LHCN-M2 (cell line): ENCODE results near the gene ACOT2. TPM values are rescaled to one million over a fixed set of nuclear protein-coding genes. Genes with fewer than 3 reads are reported as not detected.
"Not testable (repeated sequence)": the region's sequence is repeated elsewhere in the genome, so short reads cannot be mapped to it uniquely, and the experiment has no call there.

Source experiments
- DNase-seq: peaks from one replicate; pipeline ENCODE4 v3.0.0-alpha.2; 2012; ENCODE audit warnings: low read depth
- polyA plus RNA-seq: library from polyadenylated mRNA; unstranded; fragments of >200 nt; gene quantifications from one replicate; pipeline ENCODE4 v1.2.1, GENCODE V29; 2012; ENCODE audit warnings: missing spikeins
- total RNA-seq: library from RNA; depleted of rRNA; stranded (reverse); fragments of >200 nt; gene quantifications from 2 replicates; pipeline ENCODE4 v1.2.3, GENCODE V29; 2014; rRNA removed

The ACOT2 gene, protein sequence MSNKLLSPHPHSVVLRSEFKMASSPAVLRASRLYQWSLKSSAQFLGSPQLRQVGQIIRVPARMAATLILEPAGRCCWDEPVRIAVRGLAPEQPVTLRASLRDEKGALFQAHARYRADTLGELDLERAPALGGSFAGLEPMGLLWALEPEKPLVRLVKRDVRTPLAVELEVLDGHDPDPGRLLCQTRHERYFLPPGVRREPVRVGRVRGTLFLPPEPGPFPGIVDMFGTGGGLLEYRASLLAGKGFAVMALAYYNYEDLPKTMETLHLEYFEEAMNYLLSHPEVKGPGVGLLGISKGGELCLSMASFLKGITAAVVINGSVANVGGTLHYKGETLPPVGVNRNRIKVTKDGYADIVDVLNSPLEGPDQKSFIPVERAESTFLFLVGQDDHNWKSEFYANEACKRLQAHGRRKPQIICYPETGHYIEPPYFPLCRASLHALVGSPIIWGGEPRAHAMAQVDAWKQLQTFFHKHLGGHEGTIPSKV
- total RNA-seq, result 53.0 and 54.9 TPM in 2 replicates
- polyA plus RNA-seq, result 39.9 TPM

DNA sequence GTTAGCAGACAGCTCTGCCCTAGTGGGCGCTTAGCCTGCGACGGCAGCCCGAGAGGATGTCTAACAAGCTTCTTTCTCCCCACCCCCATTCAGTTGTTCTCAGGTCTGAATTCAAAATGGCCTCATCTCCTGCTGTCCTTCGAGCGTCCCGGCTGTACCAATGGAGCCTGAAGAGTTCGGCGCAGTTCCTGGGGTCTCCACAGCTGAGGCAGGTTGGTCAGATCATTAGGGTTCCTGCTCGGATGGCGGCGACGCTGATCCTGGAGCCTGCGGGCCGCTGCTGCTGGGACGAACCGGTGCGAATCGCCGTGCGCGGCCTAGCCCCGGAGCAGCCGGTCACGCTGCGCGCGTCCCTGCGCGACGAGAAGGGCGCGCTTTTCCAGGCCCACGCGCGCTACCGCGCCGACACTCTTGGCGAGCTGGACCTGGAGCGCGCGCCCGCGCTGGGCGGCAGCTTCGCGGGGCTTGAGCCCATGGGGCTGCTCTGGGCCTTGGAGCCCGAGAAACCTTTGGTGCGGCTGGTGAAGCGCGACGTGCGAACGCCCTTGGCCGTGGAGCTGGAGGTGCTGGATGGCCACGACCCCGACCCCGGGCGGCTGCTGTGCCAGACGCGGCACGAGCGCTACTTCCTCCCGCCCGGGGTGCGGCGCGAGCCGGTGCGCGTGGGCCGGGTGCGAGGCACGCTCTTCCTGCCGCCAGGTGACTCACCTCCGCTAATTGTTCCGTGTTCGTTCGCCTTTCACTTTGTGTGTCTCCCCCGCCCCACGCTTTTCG, at the start of gene ACOT2:
TSS of gene ACOT2 (plus strand) at position 29 of the 774 bp plus-strand sequence. CDS start at position 57, 28 bp downstream.
- peak; percentile 91 for DNase-seq

- DNase-seq, result no peak
Observed at GRCh38 chr14:73521229-73521628, 47.8 kb upstream of the ACOT2 start.

DNA sequence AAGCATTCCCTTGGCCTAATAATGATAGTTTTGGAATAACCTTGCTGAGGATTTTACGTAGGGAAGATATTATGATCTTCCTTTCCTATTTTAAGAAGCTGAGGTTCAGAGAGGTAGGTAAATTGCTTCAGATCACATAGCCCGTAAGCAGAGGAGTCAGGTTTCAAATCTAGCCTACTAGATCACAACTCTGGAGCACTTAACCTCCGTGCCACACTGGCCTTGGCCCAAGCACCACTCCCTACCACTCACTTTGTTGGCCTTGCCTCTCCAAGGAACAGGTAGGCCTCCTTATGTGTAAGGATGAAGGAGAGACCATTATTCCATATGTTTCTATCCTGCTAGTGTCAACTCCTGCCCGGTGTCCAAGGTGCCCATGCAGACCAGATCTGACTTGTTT, 44.5 kb upstream of the ACOT2 start:
- no peak for DNase-seq

DNA sequence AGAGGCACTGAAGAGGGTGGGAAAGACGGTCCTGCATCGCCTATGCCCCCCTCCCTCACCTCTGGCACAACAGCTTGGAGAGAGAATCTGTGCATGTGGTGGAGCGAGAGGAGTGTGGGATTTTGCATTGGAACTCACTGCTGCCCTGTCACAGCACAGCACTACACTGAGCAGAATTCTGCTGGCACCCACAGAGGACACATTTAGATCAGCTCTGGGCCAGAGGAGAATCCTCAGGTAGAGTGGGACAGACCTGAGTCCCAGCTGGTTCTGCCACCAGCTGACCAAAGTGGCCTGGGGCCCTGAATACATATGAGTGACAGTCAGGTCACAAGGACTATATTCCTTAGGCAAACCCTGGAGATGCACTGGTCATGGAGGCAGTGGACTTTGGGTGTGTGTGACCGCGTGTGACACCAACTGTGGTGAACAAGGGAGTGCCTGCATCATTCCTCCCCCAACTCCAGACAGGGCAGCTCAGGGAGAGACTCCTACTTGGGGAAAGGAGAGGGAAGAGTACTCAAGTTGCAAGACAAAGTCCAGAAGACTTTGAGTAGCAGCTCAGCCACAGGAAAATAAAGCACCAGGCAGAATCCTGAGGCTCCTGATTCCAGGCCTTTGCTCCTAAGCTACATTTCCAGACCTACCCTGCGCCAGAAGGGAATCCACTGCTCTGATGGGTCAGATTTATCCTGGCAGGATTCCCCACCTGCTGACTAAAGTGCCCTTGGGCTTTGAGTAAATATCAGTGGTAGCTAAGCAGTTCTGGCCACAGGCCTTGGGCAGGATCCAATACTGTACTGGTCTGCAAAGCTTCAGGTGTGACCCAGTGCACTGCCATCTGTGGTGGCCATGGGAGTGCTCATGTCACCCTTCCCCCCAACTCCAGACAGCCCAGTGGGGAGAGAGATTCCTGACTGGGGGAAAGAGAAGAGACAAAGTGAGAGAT, 42.7 kb upstream of the ACOT2 start:
- no peak for DNase-seq

- not testable (repeated sequence) for DNase-seq
Observed at GRCh38 chr14:73529356-73529755, 39.7 kb upstream of the ACOT2 start.

DNA sequence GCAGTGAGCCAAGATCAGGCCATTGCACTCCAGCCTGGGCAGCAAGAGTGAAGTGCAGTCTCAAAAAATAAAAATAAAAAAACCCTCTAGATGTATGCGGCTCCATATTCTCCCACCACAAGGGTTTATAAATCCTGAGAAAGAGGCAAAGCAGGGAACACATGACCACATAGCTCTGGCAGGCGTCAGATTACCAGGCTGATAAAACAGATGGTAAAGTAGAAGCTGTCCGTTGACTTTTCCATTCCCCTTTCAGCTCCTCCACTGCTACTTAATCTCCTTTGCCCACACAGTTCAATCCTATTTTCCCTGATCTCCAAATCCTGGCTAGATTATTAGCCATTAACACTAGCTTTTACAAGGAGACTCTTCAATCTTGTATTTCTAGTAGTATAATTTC, 37.0 kb upstream of the ACOT2 start:
- peak; percentile 18 for DNase-seq

- DNase-seq, result peak; percentile 32
Observed at GRCh38 chr14:73537244-73538045, 31.6 kb upstream of the ACOT2 start.

DNA sequence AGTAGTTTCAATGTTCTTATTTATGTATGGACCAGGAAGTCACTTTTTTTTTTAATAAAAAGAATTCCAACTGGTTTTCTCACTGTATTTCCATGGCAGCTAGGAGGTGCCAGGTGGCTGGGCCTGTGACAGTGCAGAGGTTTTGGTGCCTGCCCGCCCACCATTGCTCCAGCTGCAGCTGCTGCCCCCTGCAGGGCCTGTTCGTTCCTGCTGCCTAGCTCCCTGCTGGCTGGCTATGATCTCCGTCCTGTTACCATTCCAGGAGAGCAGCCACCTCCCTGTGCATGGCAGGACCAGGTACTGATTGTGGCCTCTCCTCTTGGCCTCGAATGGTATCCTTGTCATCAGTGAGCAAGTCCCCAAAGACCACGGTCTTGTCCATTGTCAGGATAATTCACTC, 30.0 kb upstream of the ACOT2 start:
- peak; percentile 15 for DNase-seq

GRCh38 chr14:73542961-73543360, 26.1 kb upstream of the ACOT2 start:
- not testable (repeated sequence) for DNase-seq

DNA sequence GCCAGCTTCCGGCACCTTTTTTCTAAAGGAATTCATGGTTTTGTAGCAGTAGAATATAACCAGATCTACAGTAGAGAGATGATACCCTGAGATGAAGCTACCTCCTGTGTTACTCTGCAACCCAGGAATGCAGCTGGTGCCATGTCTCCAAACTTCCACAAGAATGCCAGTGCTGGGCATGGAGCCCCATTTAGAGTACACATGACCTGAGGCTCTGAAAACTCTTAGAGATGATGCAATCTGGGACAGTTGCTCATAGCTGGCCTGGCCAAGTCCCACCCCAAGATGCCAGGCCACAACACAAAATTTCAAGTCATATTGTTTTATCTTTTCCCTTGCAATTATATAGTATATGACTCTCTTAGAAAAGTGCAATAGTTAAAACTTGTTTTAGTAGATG, 23.7 kb upstream of the ACOT2 start:
- DNase-seq, result not testable (repeated sequence)

- not testable (repeated sequence) for DNase-seq
Observed at GRCh38 chr14:73549097-73549496, 19.9 kb upstream of the ACOT2 start.

GRCh38 chr14:73549889-73550524, 19.0 kb upstream of the ACOT2 start:
- DNase-seq, result not testable (repeated sequence)

DNA sequence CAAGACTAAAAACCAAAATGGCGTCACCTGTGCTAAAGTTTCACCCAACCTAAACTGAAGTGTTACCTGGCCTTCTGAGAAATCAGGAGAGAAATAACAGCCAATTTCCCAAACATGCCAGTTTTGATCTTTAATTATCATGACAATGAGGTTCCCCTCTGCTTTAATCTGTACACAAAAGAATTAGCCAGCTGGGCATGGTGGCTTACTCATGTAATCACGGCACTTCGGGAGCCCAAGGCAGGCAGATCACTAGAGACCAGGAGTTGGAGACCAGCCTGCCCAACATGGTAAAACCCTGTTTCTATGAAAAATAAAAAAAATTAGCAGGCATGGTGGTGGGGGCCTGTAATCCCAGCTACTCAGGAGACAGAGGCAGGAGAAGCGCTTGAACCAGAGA, 15.2 kb upstream of the ACOT2 start:
- no peak for DNase-seq

DNA sequence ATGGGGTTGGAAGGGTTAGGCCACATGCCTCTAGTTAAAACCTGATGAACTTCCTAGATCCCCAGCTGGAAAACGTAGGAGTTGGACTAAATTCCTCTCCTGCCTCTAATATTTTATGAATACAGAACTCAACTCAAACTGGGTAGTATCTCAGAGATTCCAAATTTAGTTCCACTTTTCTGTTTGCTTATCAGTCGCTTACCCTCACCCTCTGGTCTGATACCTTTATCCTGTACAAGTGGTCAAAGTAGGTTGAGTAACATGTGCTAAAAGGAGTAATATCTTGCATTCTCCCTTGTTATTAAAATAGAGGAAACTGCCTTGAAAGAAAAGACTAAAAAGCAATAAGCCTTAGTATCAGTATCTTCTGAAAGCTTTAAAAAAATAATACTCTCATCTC, 11.8 kb upstream of the ACOT2 start:
- not testable (repeated sequence) for DNase-seq

GRCh38 chr14:73558238-73558637, 10.8 kb upstream of the ACOT2 start:
- DNase-seq, result not testable (repeated sequence)

GRCh38 chr14:73562256-73562655, 6.8 kb upstream of the ACOT2 start:
- DNase-seq, result not testable (repeated sequence)

- not testable (repeated sequence) for DNase-seq
Observed at GRCh38 chr14:73562696-73563095, 6.3 kb upstream of the ACOT2 start.

- not testable (repeated sequence) for DNase-seq
Observed at GRCh38 chr14:73566431-73566830, 2.6 kb upstream of the ACOT2 start.

- DNase-seq, result not testable (repeated sequence)
Observed at GRCh38 chr14:73566935-73567334, 2.1 kb upstream of the ACOT2 start.

DNA sequence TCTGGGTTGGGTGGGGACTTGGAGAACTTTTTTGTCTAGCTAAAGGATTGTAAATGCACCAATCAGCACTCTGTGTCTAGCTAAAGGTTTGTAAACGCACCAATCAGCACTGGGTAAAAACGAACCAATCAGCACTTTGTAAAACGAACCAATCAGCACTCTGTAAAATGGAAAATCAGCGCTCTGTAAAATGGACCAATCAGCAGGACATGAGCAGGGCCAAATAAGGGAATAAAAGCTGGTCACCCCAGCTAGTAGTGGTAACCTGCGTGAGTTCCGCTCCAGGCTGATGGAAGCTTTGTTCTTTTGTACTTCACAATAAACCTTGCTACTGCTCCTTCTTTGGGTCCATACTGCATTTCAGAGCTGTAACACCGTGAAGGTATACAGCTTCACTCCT, 1.7 kb upstream of the ACOT2 start:
- no peak for DNase-seq
